DOHH2 (cell line): ENCODE results near the gene ALPL.
"Not testable (repeated sequence)": the region's sequence is repeated elsewhere in the genome, so short reads cannot be mapped to it uniquely, and the experiment has no call there.

Experiments used
- H3F3A ChIP-seq: fragments of 200-600 bp; sonication (generic), shearing (Covaris generic); 2 replicates; pipeline ENCODE4 v1.6.0; 2016; ENCODE audit warnings: antibody characterized with exemption, mild to moderate bottlenecking; ENCODE audit not compliant: control insufficient read depth, insufficient read depth
- H3K27ac ChIP-seq: fragments of 200-600 bp; sonication (generic); 2 replicates; pipeline ENCODE4 v1.5.1; 2014; ENCODE audit warnings: low read depth, mild to moderate bottlenecking, low read length, moderate library complexity
- H3K27me3 ChIP-seq: fragments of 200-600 bp; sonication (generic); 2 replicates; pipeline ENCODE4 v1.6.1; 2014; ENCODE audit warnings: mild to moderate bottlenecking, low read length, mixed read lengths; ENCODE audit not compliant: control insufficient read depth
- H3K36me3 ChIP-seq: fragments of 200-600 bp; sonication (generic); 2 replicates; pipeline ENCODE4 v1.6.1; 2014; ENCODE audit warnings: mild to moderate bottlenecking, low read length, moderate library complexity, mixed read lengths; ENCODE audit not compliant: control insufficient read depth
- H3K4me1 ChIP-seq: fragments of 200-600 bp; sonication (generic); 2 replicates; pipeline ENCODE4 v1.6.1; 2014; ENCODE audit warnings: mild to moderate bottlenecking, low read length, mixed read lengths; ENCODE audit not compliant: control insufficient read depth
- H3K4me2 ChIP-seq: fragments of 200-600 bp; sonication (generic); 2 replicates; pipeline ENCODE4 v1.6.0; 2014; ENCODE audit warnings: mild to moderate bottlenecking, low read length, moderate library complexity
- H3K4me3 ChIP-seq: fragments of 200-600 bp; sonication (generic); 2 replicates; pipeline ENCODE4 v1.5.1; 2014; ENCODE audit warnings: mild to moderate bottlenecking, low read length, mixed read lengths
- H3K79me2 ChIP-seq: fragments of 200-600 bp; sonication (generic); 2 replicates; pipeline ENCODE4 v1.6.1; 2014; ENCODE audit warnings: mild to moderate bottlenecking, low read length, mixed read lengths; ENCODE audit not compliant: control insufficient read depth
- H3K9me2 ChIP-seq: fragments of 200-600 bp; sonication (generic); replicated peaks from 2 replicates; pipeline ENCODE4 v1.6.1; 2014; ENCODE audit warnings: mild to moderate bottlenecking, low read length, mixed read lengths; ENCODE audit not compliant: control insufficient read depth
- H3K9me3 ChIP-seq: fragments of 200-600 bp; sonication (generic); 2 replicates; pipeline ENCODE4 v1.6.1; 2014; ENCODE audit warnings: antibody characterized with exemption, low read length, mixed read lengths; ENCODE audit not compliant: control insufficient read depth, insufficient read depth
- H4K20me1 ChIP-seq: fragments of 200-600 bp; sonication (generic); 2 replicates; pipeline ENCODE4 v1.6.0; 2014; ENCODE audit warnings: low read depth, mild to moderate bottlenecking, antibody characterized with exemption, low read length, moderate library complexity; ENCODE audit not compliant: control insufficient read depth, insufficient read depth
- CTCF ChIP-seq: fragments of 200-600 bp; sonication (generic); IDR thresholded peaks from one replicate; pipeline ENCODE4 v1.5.1; 2014; ENCODE audit warnings: antibody characterized with exemption, mild to moderate bottlenecking, low read depth, low read length; ENCODE audit not compliant: poor library complexity, severe bottlenecking
- EZH2phosphoT487 ChIP-seq: fragments of 200-600 bp; sonication (generic); IDR thresholded peaks from 2 replicates; pipeline ENCODE4 v1.6.1; 2017; ENCODE audit warnings: borderline replicate concordance, mild to moderate bottlenecking, antibody characterized with exemption, low read length, moderate library complexity, mixed read lengths

ALPL gene

GRCh38 chr1:21509351-21510112 lies at the start of gene ALPL:
TSS of gene ALPL (plus strand) at chr1:21509423. CDS start at chr1:21554082, 44,659 bp downstream.
- TF ChIP-seq CTCF (no peak), EZH2phosphoT487 (no peak)
- no peaks in the 10 kb centered on the region for H3K9me3 ChIP-seq
- H3F3A ChIP-seq, result no peaks in the 10 kb centered on the region
- H3K27me3 ChIP-seq, result peaks cover 62% of the 10 kb centered on the region
- no peaks in the 10 kb centered on the region for H3K9me2 ChIP-seq
- no peak within 1 kb of the TSS for H3K27ac ChIP-seq
- no peaks in the 10 kb centered on the region for H3K79me2 ChIP-seq
- 0 out of 2 replicates have a peak, but pooled peaks cover 5% of the 10 kb centered on the region for H4K20me1 ChIP-seq
- H3K4me1 ChIP-seq, result peaks cover 15% of the 10 kb centered on the region
- no peaks in the 10 kb centered on the region for H3K36me3 ChIP-seq
- H3K4me2 ChIP-seq, result no peak within 1 kb of the TSS
- no peak within 1 kb of the TSS for H3K4me3 ChIP-seq

GRCh38 chr1:21465127-21465526 lies 44.1 kb upstream of the ALPL start:
- not testable (repeated sequence) for H3K4me2 ChIP-seq, H3K4me3 ChIP-seq, H3F3A ChIP-seq, H3K9me3 ChIP-seq, H4K20me1 ChIP-seq, H3K79me2 ChIP-seq, H3K36me3 ChIP-seq, H3K9me2 ChIP-seq, H3K4me1 ChIP-seq, H3K27ac ChIP-seq, H3K27me3 ChIP-seq

- H3K9me2 ChIP-seq, H4K20me1 ChIP-seq, H3K4me3 ChIP-seq, H3F3A ChIP-seq, H3K4me1 ChIP-seq, H3K27me3 ChIP-seq, H3K36me3 ChIP-seq, H3K27ac ChIP-seq, H3K4me2 ChIP-seq, H3K79me2 ChIP-seq, H3K9me3 ChIP-seq: not testable (repeated sequence)
These were observed 41.3 kb upstream of the ALPL start for GRCh38 chr1:21467946-21468345.

- TF ChIP-seq CTCF, result peak; percentile 62
- no peak for TF ChIP-seq EZH2phosphoT487
- Histone ChIP-seq H3K4me3 (no peak overlapping the region), H4K20me1 (no peaks in the 10 kb centered on the region), H3K9me3 (no peaks in the 10 kb centered on the region), H3K9me2 (no peaks in the 10 kb centered on the region), H3K4me2 (no peak overlapping the region), H3F3A (no peaks in the 10 kb centered on the region), H3K27me3 (no peaks in the 10 kb centered on the region), H3K4me1 (no peaks in the 10 kb centered on the region), H3K79me2 (no peaks in the 10 kb centered on the region), H3K27ac (no peak overlapping the region), H3K36me3 (no peaks in the 10 kb centered on the region)
These were observed 40.6 kb upstream of the ALPL start for GRCh38 chr1:21468599-21468998.
